Subcutaneous adipose tissue (tissue), 4 donors: ENCODE data around the gene WDR82. TPM values are rescaled to one million over a fixed set of nuclear protein-coding genes. Genes with fewer than 3 reads are reported as not detected.

ENCODE experiments used
- total RNA-seq, 4 donors: library from RNA; depleted of rRNA; stranded (reverse); fragments of >200 nt; gene quantifications; one replicate each; pipeline ENCODE4 v1.1.0, GENCODE V29; 2016
- TF ChIP-seq, protein P1 (sequence below): fragments of 450-650 bp; IDR thresholded peaks from one replicate; pipeline ENCODE4 v1.5.1; 2016; ENCODE audit warnings: low read depth, mild to moderate bottlenecking, control low read depth, antibody characterized with exemption, moderate library complexity

Gene WDR82
- total RNA-seq, 4 donors from 2014 or later, result 48.3 to 56.5 (median 51.6) TPM

DNA sequence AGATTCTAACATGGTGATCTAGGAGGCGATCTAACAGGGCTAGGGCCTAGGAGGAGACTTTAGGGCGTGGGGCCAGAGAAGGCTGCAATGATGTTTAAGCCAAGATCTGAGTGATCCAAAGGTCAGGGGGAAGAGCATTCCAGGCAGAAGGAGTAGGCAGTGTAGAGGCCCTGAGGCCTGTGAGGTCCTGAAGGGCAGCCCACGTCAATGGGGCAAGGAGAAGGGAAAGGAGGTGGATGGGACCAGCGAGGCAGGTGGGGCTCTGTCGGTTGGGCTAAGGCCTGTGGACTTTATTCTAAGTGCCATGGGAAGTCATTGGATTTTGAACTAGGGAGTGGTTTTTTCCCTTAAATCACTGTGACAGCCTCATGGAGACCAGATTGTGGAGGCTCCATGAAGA, 27.5 kb upstream of the WDR82 start:
- TF ChIP-seq, protein P1, sequence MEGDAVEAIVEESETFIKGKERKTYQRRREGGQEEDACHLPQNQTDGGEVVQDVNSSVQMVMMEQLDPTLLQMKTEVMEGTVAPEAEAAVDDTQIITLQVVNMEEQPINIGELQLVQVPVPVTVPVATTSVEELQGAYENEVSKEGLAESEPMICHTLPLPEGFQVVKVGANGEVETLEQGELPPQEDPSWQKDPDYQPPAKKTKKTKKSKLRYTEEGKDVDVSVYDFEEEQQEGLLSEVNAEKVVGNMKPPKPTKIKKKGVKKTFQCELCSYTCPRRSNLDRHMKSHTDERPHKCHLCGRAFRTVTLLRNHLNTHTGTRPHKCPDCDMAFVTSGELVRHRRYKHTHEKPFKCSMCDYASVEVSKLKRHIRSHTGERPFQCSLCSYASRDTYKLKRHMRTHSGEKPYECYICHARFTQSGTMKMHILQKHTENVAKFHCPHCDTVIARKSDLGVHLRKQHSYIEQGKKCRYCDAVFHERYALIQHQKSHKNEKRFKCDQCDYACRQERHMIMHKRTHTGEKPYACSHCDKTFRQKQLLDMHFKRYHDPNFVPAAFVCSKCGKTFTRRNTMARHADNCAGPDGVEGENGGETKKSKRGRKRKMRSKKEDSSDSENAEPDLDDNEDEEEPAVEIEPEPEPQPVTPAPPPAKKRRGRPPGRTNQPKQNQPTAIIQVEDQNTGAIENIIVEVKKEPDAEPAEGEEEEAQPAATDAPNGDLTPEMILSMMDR, result no peak

- TF ChIP-seq, protein P1, result no peak
Observed at GRCh38 chr3:52303811-52304210, 25.4 kb upstream of the WDR82 start.

DNA sequence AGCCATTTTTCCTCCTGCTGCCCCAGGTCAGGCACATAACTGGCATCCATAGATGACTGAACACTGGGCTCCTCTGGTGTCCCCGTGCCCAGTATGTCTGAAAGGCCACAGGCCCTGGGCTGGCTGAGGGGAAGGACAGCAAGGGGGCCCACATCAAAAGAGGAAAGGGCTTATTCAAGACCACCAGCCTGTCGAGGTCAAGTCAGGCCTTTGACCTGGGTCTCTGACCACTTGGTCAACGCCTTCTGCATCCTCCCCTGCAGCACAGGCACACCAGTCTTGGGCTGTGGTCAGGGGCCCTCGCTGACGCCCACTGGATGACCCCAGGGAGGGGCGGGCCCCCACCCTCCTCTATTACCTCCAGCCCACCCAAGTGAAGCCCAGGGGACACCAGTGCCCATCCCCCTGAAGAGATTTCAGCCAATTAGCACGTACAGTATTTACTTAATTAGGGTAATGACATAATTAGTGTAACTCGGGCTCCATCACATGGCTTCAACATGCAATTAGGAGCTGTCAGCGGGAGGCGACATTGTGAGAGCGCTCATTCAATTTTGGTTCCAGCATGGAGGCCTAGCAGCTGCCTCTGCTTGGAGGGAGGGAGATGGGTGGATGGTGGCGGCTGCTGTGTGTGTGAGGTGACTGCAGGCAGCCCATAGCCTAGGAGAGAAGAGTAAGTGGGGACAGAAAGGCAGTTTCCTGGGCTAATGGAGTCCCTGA, 24.1 kb upstream of the WDR82 start:
- TF ChIP-seq, protein P1, result no peak

DNA sequence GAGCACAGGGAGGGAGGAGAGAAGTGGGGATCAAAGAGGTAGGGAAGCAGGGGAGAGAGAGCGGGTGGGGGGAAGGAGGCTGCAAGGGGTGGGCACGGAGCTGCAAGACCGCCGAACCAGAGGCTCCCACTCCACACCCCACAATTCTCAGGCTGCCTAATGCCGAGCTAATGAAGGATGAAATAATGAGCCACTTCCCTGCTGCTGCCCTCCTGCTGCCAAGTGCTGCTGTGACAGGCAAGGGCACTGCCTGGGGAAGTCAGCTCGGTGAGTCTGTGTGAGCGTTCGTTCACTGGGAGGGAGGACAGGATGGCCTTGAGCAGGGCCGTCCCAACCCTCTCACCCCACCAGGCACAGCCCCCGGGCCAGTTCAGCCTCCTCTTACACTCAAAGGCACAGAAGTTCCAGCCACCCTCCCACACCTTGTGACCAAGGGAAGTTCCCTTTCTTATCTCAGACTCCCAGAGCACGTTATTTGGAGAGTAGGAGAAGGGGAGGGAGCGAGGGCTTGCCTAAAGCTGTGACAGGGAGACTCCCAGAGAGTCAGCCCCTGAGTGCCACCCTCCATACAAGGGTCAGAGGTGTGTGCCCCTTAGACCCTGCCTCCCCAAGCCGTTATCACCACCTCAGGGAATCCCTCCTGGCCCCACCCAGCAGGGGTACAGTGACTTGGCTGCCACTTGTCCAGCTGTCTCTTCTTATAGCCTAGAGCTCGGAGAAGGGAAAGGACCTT, 21.6 kb upstream of the WDR82 start:
- TF ChIP-seq, protein P1, result no peak

DNA sequence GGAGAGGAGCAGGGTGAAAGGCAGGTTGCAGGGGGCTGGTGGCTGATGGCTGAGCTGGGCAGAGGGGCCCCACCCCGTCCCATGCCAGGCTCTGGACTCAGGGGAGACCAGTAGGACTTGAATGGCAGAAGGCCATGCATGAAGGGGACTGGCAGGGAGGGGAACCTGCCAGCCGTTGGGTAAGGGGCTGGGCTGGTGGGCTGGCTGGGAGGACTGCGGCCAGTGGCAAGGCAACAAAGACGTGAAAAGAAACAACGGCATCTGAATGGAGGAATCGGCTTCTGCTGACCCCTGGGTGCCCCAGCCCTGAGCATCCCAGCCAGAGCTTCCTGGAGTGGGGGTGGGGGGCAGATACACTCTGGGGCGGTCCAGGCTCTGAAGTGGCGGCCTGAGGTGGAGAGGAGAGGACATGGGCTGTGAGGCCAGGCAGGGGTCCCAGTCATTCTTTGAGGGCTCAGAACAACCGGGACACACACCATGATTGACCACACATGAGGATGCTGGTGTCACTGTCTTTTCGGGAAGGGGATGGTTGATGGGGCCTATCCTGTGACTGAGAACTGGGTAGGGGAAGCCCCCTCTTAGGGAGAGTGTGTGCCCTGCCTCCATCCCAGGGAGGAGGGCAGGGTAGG, 20.9 kb upstream of the WDR82 start:
- TF ChIP-seq, protein P1, result no peak

DNA sequence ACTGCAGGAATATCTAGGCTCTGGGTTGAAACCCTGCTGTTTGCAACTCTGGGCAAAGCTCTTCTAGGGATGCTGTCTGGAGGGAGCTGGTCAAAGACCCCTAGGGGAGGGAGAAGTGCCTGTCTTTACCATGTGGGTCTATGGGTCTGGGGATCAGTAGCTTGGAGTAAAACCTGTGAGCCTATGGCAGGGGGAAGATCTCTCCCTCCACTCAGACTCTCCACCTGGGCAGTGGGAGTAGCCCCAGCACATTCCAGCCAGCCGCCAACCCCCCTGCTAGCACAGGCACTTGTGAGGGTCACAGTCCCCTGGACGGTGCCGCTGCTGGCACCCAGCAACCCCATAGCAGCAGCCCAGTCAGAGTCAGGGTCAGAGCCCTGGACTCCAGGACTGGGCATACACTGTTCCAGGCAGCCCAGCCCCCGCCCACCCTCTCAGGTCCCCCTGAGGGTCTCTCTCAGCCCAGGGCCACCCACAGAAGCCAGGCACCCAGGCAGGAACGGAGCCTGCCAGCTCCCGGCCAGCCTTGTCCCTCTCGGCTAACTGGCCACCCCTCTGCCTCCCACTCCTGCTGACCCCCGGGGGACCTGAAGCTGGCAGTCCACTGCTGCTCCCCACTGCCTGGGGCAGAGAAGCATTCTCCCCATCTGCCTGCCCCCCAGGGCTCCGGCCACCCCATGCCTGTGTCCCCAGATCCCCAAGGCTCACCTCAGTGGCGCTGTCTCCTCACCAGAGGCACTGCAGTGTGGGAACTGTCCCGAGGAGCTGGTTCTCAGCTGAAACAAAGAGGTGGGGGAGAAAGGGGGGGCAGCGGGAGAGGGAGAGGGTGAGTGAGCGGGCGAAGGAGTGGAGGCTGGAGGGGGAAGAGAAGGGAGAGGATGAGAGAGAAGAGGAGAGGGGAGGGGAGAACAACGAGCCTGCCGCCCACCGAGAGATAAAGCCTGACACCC, 20.0 kb upstream of the WDR82 start:
- TF ChIP-seq, protein P1, result no peak
